NCI-H82 (cell line): ENCODE measurements around the gene RHBDD1.

Experiments
- DNase-seq: peaks from one replicate; lab custom pipeline; 2025; lab: John Stamatoyannopoulos, UW

The RHBDD1 gene

GRCh38 chr2:226915846-226916360 lies 80.0 kb downstream of the RHBDD1 start:
- peak; percentile 6 for DNase-seq

DNA sequence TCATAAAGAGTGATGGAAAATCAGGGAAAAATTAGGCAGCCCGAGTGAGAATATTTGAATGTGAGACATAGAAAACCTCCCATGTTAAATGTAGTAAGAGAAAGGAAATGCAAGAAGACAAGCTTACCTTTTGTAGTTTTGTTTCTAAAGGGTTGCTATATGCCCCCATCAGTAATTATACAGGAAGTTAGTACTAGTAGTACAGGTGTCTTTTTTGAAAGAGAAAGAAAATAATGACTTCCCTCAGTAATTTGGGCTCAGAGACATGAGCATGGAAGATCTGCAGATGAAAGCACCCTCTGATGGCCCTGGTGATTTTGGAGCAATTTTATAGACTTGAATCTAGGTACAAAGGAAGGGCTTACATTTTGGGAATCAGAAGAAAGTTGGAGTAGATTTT lies 80.8 kb downstream of the RHBDD1 start:
- no peak for DNase-seq

DNA sequence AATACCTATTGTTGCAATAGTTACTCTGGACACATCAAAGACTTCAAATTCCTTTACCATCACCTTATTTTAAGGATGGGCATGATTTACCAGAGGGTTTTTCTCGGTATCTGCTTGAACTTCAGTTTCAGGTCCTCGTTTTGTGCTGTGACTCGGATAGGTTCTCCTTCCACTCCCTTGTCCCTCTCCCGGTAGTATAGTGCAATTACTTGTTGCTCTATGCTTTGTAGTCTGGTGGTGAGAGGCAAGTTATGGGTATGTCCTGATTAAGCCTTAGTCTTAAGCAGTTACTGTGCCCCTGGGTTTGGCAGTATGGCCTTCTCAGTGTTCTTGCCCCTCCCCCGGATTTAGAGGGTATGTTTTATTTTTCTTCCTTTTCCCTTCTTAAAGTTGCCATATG lies 96.6 kb downstream of the RHBDD1 start:
- peak; percentile 29 for DNase-seq

DNA sequence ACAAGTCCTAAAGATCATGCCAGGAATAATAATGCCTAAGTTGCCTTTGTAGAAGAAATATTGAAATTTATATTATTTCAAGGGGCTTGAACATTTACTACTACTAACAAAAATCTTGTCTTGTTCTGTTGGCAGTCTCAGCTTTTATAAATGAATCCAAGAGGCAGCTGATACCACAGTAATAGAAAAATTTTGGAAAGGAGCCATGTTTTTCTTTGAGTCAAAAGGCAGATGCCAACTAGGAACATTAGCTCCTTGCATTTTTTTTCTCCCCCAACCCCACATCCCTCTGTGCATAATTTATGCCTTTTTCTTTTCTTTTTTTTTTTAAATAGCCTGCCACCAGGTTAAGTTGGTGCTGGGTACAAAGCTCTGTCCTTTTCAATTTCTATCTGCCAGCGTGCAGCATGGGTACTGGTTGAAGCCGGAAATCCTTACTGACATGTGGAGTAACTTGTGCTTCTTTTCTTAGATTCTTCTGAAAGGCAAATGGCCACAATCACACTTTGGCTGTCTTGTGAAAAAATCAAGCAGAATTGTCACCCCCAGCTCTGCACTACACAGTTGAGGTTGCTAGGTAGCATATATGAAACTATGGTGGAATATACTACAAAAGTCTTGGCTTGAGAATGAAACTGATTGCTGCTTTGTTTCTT lies 98.8 kb downstream of the RHBDD1 start:
- DNase-seq: no peak

- no peak for DNase-seq
Measured at GRCh38 chr2:226943862-226944620, 108.2 kb downstream of the RHBDD1 start.

- DNase-seq: no peak
Measured at GRCh38 chr2:226953206-226953605, 117.4 kb downstream of the RHBDD1 start.

- DNase-seq: no peak
Measured at GRCh38 chr2:226953826-226954225, 118.0 kb downstream of the RHBDD1 start.

GRCh38 chr2:226956659-226957058 lies 120.8 kb downstream of the RHBDD1 start:
- DNase-seq: no peak

DNA sequence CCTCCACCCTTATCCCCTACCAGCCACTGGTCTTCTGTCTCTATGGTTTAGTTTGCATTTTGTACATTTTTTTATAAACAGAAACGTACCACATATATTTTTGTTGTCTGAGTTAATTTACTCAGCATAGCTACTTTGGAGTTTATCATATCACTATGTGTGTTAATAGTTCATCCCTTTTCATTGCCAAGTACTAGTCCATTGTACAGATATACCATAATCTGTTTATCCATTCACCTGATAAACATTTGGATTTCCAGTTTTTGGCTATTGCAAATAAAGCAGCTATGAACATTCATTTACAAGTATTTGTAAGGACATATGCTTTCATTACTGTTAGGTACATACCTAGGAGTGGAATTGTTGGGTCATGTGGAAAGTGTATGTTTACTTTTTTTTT lies 123.6 kb downstream of the RHBDD1 start:
- no peak for DNase-seq

- DNase-seq: no peak
Measured at GRCh38 chr2:226962176-226962773, 126.4 kb downstream of the RHBDD1 start.

DNA sequence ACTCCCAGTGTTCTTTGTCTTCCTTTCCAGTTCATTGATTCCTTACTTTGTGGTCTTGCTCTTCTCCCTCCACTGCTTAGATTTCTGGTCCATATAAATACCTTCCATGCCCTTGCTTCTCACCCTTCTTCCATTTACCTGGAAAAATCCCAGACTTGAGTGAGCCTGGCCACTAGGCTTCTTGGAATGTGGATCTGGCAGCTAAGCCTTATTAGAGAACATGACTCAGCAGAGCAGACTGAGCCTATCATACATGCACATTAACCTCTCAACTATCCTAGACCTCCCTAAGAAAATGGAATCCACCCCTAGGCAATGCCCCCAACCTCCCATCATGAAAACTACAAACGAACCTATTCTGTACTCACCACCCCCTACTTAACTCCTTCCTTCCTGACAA lies 127.7 kb downstream of the RHBDD1 start:
- DNase-seq: peak; percentile 23

DNA sequence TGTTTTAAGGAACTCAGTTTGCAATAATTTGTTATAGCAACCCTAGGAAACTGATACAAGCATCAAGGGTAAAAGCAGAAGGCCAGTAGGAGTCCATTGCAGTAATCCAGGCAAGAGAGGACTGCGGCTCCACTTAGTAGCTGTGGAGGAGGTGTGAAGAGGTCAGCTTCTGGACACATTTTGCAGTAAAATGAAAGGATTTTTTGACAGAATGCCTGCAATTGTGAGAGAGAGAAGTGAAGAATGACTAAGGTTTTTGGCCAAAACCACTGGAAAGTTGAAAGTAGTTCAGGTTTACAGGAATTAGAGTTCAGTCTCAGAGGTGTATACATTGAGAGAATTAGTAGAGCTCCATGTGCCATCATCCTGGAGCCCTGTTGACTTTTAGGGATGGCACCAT lies 129.5 kb downstream of the RHBDD1 start:
- no peak for DNase-seq

- no peak for DNase-seq
Measured at GRCh38 chr2:226969417-226970080, 133.7 kb downstream of the RHBDD1 start.

- DNase-seq: no peak
Measured at GRCh38 chr2:226970362-226970761, 134.5 kb downstream of the RHBDD1 start.

GRCh38 chr2:226971084-226971483 lies 135.2 kb downstream of the RHBDD1 start:
- no peak for DNase-seq

GRCh38 chr2:226971770-226972169 lies 135.9 kb downstream of the RHBDD1 start:
- no peak for DNase-seq

GRCh38 chr2:226973816-226974215 lies 138.0 kb downstream of the RHBDD1 start:
- no peak for DNase-seq

GRCh38 chr2:226977775-226978190 lies 141.9 kb downstream of the RHBDD1 start:
- no peak for DNase-seq

GRCh38 chr2:226978300-226978699 lies 142.4 kb downstream of the RHBDD1 start:
- no peak for DNase-seq

DNA sequence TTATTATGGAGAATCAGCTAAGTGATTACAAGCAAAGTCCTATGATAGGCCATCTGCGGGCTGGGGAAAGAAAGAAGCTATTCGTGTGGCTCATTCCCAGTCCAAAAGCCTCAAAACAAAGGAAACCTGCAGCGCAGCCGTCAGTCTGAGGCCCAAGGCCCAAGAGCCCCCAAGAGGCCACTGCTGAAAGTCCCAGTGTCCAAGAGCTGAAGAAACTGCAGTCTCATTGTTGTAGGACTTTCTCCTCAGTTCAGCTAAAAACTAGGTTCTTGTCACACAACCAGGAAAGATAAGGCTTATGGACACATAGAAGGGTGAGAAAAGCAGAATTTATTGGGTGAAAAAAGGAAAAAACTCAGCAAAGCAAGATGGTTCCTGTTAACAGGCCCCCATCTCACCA lies 143.2 kb downstream of the RHBDD1 start:
- no peak for DNase-seq

- DNase-seq: peak; percentile 32
Measured at GRCh38 chr2:226981791-226982326, 146.0 kb downstream of the RHBDD1 start.
